ENCODE results near the gene CLMP. TPM values are rescaled to one million over a fixed set of nuclear protein-coding genes. Genes with fewer than 3 reads are reported as not detected.

The CLMP gene
- total and polyA plus RNA-seq, 2 donors (not counting 3 experiments of a cell fraction or from before 2014, with no cell fraction given): 0.03 to 0.18 TPM

- H3K9ac ChIP-seq (replicated peaks; ENCODE audit: extremely low read depth, insufficient read depth, low read length): no peak overlapping the region
- H3K36me3 ChIP-seq (ENCODE audit: control insufficient read depth in 2 of 2, extremely low read depth in 1 of 2, insufficient read depth in 2 of 2, low read length in 2 of 2): no peaks in the 10 kb centered on the region
- FAIRE-seq (no peak), DNase-seq (ENCODE audit: low read depth, low spot score) (no peak)
- H3K9me1 ChIP-seq (replicated peaks; ENCODE audit: control insufficient read depth, extremely low read depth, insufficient read depth, low read length): no peaks in the 10 kb centered on the region
- H3K4me1 ChIP-seq (ENCODE audit: control insufficient read depth, extremely low read depth, insufficient read depth, low read length): peaks cover 2% of the 10 kb centered on the region
- dilution Hi-C loops (cut with MboI; ENCODE audit: extremely low pct_ligation_motif_present, low sequenced_read_pairs): loop anchor here (25.0 kb wide), 1 partner anchor 158 kb away; no protein-coding TSS in a partner anchor
- no peak overlapping the region for H3K4me2 ChIP-seq (ENCODE audit: insufficient read depth, low read length)
- H3K4me3 ChIP-seq (replicated peaks in 1 of 3; ENCODE audit: insufficient read depth in 1 of 3, low read depth in 1 of 3, low read length in 3 of 3): no peak overlapping the region
- ChIA-PET CTCF (interaction anchor here (1.4 to 21.7 kb wide), 6 partner anchors 14 to 602 kb away, joined by 4 to 587 read pairs (median 24); no protein-coding TSS in a partner anchor), POLR2A (interaction anchor here (1.3 kb wide), 1 partner anchor 43 kb away, joined by 5 read pairs; the partner anchor contains the start of gene HSPA8)
- intact Hi-C loops (cut with micrococcal nuclease): loop anchor here (5.0 kb wide), 1 partner anchor 598 kb away; no protein-coding TSS in a partner anchor
- H3K9me3 ChIP-seq (replicated peaks; ENCODE audit: control insufficient read depth, insufficient read depth, low read length): no peaks in the 10 kb centered on the region
- no peak overlapping the region for H2AFZ ChIP-seq (ENCODE audit: low read depth, low read length)
- H3K27ac ChIP-seq (ENCODE audit: insufficient read depth, low read depth, low read length): no peak overlapping the region
- TF ChIP-seq MYC (IDR thresholded peaks at IDR 0.05; ENCODE audit: low read depth, low read length) (no peak), EZH2 (IDR thresholded peaks at IDR 0.05; ENCODE audit: borderline replicate concordance, low read depth, low read length, severe bottlenecking) (no peak), POLR2AphosphoS5 (IDR thresholded peaks at IDR 0.05; ENCODE audit: insufficient read depth, low read depth, low read length) (no peak), FOS (IDR thresholded peaks at IDR 0.05; ENCODE audit: borderline replicate concordance, insufficient read depth, low read length) (no peak), POLR2A (IDR thresholded peaks at IDR 0.05; ENCODE audit: low read depth, low read length) (no peak)
- TF ChIP-seq, protein P1, sequence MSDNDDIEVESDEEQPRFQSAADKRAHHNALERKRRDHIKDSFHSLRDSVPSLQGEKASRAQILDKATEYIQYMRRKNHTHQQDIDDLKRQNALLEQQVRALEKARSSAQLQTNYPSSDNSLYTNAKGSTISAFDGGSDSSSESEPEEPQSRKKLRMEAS (IDR thresholded peaks at IDR 0.05; ENCODE audit: insufficient read depth, insufficient read length): no peak
- H4K20me1 ChIP-seq (replicated peaks; ENCODE audit: control insufficient read depth, extremely low read depth, insufficient read depth, low read length): no peaks in the 10 kb centered on the region
- H3K27me3 ChIP-seq (ENCODE audit: control insufficient read depth in 2 of 2, insufficient read depth in 2 of 2, low read length in 2 of 2): no peaks in the 10 kb centered on the region
- BruUV-seq (replicated peaks): no TSS peak
- no peaks in the 10 kb centered on the region for H3K79me2 ChIP-seq (ENCODE audit: control insufficient read depth, insufficient read depth, low read length)
These were observed 90.4 kb downstream of the CLMP start for GRCh38 chr11:123104697-123105096.
